ENCODE measurements around the gene RNF138. TPM values are rescaled to one million over a fixed set of nuclear protein-coding genes. Genes with fewer than 3 reads are reported as not detected.

The RNF138 gene
- total RNA-seq, 1 experiment from 2014 or later = 103 TPM

DNA sequence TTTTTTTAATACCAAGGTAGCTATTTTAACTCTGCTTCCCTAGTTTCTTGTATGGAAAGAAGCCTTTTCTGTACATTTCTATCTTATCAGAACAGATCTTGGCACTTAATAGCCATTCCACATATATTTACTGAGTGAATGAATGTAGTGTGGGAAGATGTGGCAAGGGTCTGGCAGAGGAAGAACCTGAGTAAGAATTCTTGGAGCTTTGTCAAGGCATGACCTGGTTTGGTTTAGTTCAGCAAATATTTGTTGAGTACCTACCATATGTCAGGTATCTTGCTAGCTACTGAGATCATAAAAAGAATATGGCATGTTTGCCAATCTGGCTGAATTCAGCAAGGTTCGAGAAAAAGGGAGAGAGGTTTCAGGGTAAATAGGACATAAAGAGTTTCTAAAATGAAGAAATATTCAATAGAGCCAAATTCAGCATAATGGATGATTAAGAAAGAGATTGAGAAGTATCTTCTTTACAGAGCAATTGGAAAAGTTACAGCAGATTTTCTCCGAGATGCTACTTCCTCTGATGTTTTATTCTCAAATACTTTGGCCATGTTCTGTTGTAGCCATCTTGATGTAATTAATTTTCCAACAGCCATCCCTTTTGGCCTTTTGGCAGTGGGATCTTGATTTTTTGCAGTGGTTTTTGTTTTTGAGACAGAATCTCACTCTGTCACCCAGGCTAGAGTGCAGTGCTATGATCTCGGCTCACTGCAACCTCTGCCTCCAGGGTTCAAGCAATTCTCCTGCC lies 76.5 kb downstream of the RNF138 start (continued):
- TF ChIP-seq, protein P1, sequence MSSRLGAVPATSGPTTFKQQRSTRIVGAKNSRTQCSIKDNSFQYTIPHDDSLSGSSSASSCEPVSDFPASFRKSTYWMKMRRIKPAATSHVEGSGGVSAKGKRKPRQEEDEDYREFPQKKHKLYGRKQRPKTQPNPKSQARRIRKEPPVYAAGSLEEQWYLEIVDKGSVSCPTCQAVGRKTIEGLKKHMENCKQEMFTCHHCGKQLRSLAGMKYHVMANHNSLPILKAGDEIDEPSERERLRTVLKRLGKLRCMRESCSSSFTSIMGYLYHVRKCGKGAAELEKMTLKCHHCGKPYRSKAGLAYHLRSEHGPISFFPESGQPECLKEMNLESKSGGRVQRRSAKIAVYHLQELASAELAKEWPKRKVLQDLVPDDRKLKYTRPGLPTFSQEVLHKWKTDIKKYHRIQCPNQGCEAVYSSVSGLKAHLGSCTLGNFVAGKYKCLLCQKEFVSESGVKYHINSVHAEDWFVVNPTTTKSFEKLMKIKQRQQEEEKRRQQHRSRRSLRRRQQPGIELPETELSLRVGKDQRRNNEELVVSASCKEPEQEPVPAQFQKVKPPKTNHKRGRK (CRISPR knock-in tag; IDR thresholded peaks at IDR 0.05; ENCODE audit: borderline replicate concordance) = no peak
- TF ChIP-seq RELA (CRISPR knock-in tag; IDR thresholded peaks at IDR 0.05; ENCODE audit: borderline replicate concordance) (no peak), ZNF121 (CRISPR knock-in tag; IDR thresholded peaks at IDR 0.05) (no peak)
- TF ChIP-seq, protein P2, sequence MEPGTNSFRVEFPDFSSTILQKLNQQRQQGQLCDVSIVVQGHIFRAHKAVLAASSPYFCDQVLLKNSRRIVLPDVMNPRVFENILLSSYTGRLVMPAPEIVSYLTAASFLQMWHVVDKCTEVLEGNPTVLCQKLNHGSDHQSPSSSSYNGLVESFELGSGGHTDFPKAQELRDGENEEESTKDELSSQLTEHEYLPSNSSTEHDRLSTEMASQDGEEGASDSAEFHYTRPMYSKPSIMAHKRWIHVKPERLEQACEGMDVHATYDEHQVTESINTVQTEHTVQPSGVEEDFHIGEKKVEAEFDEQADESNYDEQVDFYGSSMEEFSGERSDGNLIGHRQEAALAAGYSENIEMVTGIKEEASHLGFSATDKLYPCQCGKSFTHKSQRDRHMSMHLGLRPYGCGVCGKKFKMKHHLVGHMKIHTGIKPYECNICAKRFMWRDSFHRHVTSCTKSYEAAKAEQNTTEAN (CRISPR knock-in tag; IDR thresholded peaks at IDR 0.05) = no peak
- TF ChIP-seq, protein P3, sequence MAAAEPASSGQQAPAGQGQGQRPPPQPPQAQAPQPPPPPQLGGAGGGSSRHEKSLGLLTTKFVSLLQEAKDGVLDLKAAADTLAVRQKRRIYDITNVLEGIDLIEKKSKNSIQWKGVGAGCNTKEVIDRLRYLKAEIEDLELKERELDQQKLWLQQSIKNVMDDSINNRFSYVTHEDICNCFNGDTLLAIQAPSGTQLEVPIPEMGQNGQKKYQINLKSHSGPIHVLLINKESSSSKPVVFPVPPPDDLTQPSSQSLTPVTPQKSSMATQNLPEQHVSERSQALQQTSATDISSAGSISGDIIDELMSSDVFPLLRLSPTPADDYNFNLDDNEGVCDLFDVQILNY (CRISPR knock-in tag; IDR thresholded peaks at IDR 0.05) = no peak

DNA sequence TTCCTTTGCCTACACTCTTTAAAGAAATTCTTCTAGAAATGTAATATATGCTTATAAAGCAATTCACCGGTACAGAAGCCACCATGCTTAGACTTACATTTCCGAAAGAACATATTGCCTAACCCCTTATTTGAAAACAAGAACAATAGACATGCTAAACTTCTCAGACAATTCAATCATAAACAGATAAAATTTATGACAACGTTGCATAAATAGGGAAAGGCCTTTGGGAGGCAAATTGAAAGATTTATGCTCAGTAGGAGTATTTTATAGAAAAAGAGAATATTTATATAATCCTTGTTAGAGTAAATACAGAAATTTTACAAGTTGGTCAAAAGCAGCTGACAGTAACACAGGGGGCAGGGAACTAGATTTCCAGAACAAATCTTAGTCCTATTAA lies 82.0 kb downstream of the RNF138 start:
- Mint-ChIP-seq H3K4me1 (no peaks in the 10 kb centered on the region), H3K27me3 (ENCODE audit: low read depth) (no peaks in the 10 kb centered on the region), H3K9me3 (peaks cover 6% of the 10 kb centered on the region; the same call in 1 of the 2 replicates), H3K36me3 (no peaks in the 10 kb centered on the region), H3K4me3 (no peak overlapping the region), H3K27ac (no peak overlapping the region)
- TF ChIP-seq MXD4 (CRISPR knock-in tag; IDR thresholded peaks at IDR 0.05; ENCODE audit: borderline replicate concordance) = no peak
- TF ChIP-seq CREB1 (CRISPR knock-in tag; IDR thresholded peaks at IDR 0.05) = no peak
- TF ChIP-seq, protein P4, sequence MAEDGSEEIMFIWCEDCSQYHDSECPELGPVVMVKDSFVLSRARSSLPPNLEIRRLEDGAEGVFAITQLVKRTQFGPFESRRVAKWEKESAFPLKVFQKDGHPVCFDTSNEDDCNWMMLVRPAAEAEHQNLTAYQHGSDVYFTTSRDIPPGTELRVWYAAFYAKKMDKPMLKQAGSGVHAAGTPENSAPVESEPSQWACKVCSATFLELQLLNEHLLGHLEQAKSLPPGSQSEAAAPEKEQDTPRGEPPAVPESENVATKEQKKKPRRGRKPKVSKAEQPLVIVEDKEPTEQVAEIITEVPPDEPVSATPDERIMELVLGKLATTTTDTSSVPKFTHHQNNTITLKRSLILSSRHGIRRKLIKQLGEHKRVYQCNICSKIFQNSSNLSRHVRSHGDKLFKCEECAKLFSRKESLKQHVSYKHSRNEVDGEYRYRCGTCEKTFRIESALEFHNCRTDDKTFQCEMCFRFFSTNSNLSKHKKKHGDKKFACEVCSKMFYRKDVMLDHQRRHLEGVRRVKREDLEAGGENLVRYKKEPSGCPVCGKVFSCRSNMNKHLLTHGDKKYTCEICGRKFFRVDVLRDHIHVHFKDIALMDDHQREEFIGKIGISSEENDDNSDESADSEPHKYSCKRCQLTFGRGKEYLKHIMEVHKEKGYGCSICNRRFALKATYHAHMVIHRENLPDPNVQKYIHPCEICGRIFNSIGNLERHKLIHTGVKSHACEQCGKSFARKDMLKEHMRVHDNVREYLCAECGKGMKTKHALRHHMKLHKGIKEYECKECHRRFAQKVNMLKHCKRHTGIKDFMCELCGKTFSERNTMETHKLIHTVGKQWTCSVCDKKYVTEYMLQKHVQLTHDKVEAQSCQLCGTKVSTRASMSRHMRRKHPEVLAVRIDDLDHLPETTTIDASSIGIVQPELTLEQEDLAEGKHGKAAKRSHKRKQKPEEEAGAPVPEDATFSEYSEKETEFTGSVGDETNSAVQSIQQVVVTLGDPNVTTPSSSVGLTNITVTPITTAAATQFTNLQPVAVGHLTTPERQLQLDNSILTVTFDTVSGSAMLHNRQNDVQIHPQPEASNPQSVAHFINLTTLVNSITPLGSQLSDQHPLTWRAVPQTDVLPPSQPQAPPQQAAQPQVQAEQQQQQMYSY (CRISPR knock-in tag; IDR thresholded peaks at IDR 0.05) = no peak
- no peak for TF ChIP-seq GRHL2 (CRISPR knock-in tag; IDR thresholded peaks at IDR 0.05; ENCODE audit: insufficient replicate concordance, severe bottlenecking)
- no peak for TF ChIP-seq NR3C1 (CRISPR knock-in tag; conservative IDR thresholded peaks at IDR 0.05; ENCODE audit: low read depth)
- TF ChIP-seq ZNF671 (CRISPR knock-in tag; IDR thresholded peaks at IDR 0.05) = no peak
- no peak for TF ChIP-seq SMAD4 (CRISPR knock-in tag; IDR thresholded peaks at IDR 0.05)
- TF ChIP-seq, protein P5, sequence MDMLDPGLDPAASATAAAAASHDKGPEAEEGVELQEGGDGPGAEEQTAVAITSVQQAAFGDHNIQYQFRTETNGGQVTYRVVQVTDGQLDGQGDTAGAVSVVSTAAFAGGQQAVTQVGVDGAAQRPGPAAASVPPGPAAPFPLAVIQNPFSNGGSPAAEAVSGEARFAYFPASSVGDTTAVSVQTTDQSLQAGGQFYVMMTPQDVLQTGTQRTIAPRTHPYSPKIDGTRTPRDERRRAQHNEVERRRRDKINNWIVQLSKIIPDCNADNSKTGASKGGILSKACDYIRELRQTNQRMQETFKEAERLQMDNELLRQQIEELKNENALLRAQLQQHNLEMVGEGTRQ (CRISPR knock-in tag; IDR thresholded peaks at IDR 0.05) = no peak
- TF ChIP-seq, protein P6, sequence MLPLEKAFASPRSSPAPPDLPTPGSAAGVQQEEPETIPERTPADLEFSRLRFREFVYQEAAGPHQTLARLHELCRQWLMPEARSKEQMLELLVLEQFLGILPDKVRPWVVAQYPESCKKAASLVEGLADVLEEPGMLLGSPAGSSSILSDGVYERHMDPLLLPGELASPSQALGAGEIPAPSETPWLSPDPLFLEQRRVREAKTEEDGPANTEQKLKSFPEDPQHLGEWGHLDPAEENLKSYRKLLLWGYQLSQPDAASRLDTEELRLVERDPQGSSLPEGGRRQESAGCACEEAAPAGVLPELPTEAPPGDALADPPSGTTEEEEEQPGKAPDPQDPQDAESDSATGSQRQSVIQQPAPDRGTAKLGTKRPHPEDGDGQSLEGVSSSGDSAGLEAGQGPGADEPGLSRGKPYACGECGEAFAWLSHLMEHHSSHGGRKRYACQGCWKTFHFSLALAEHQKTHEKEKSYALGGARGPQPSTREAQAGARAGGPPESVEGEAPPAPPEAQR (CRISPR knock-in tag; IDR thresholded peaks at IDR 0.05) = no peak
- TF ChIP-seq, protein P7, sequence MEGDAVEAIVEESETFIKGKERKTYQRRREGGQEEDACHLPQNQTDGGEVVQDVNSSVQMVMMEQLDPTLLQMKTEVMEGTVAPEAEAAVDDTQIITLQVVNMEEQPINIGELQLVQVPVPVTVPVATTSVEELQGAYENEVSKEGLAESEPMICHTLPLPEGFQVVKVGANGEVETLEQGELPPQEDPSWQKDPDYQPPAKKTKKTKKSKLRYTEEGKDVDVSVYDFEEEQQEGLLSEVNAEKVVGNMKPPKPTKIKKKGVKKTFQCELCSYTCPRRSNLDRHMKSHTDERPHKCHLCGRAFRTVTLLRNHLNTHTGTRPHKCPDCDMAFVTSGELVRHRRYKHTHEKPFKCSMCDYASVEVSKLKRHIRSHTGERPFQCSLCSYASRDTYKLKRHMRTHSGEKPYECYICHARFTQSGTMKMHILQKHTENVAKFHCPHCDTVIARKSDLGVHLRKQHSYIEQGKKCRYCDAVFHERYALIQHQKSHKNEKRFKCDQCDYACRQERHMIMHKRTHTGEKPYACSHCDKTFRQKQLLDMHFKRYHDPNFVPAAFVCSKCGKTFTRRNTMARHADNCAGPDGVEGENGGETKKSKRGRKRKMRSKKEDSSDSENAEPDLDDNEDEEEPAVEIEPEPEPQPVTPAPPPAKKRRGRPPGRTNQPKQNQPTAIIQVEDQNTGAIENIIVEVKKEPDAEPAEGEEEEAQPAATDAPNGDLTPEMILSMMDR (IDR thresholded peaks at IDR 0.05) = no peak
- TF ChIP-seq ZBTB21 (CRISPR knock-in tag; IDR thresholded peaks at IDR 0.05; ENCODE audit: borderline replicate concordance) = no peak
- TF ChIP-seq ETV6 (CRISPR knock-in tag; IDR thresholded peaks at IDR 0.05) = no peak
- TF ChIP-seq RORB (CRISPR knock-in tag; IDR thresholded peaks at IDR 0.05) = no peak
- TF ChIP-seq, protein P8, sequence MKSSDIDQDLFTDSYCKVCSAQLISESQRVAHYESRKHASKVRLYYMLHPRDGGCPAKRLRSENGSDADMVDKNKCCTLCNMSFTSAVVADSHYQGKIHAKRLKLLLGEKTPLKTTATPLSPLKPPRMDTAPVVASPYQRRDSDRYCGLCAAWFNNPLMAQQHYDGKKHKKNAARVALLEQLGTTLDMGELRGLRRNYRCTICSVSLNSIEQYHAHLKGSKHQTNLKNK (CRISPR knock-in tag; IDR thresholded peaks at IDR 0.05) = no peak
- TF ChIP-seq, protein P9, sequence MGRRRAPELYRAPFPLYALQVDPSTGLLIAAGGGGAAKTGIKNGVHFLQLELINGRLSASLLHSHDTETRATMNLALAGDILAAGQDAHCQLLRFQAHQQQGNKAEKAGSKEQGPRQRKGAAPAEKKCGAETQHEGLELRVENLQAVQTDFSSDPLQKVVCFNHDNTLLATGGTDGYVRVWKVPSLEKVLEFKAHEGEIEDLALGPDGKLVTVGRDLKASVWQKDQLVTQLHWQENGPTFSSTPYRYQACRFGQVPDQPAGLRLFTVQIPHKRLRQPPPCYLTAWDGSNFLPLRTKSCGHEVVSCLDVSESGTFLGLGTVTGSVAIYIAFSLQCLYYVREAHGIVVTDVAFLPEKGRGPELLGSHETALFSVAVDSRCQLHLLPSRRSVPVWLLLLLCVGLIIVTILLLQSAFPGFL (CRISPR knock-in tag; IDR thresholded peaks at IDR 0.05; ENCODE audit: borderline replicate concordance) = no peak
- TF ChIP-seq RELA (CRISPR knock-in tag; IDR thresholded peaks at IDR 0.05; ENCODE audit: borderline replicate concordance) = no peak
- no peak for TF ChIP-seq PRRX2 (CRISPR knock-in tag; IDR thresholded peaks at IDR 0.05)
- TF ChIP-seq ZNF138 (CRISPR knock-in tag; conservative IDR thresholded peaks at IDR 0.05) = no peak
- no peak for TF ChIP-seq TCF7 (CRISPR knock-in tag; IDR thresholded peaks at IDR 0.05; ENCODE audit: low read depth)
- POLR2A ChIA-PET = no interaction called here
- ATAC-seq (no peak), DNase-seq (ENCODE audit: low spot score) (no peak)
- CTCF ChIA-PET = no interaction called here
